HG03439 (cell line): ENCODE measurements around the gene LMTK2.
"Not testable (repeated sequence)": the region's sequence is repeated elsewhere in the genome, so short reads cannot be mapped to it uniquely, and the experiment has no call there.

Experiments used
- ATAC-seq: cut with Tn5 transposase; IDR thresholded peaks from one replicate; pipeline ENCODE4 v1.9.1; 2021; ENCODE audit warnings: mild to moderate bottlenecking, moderate library complexity; ENCODE audit not compliant: unreplicated experiment

The LMTK2 gene

DNA sequence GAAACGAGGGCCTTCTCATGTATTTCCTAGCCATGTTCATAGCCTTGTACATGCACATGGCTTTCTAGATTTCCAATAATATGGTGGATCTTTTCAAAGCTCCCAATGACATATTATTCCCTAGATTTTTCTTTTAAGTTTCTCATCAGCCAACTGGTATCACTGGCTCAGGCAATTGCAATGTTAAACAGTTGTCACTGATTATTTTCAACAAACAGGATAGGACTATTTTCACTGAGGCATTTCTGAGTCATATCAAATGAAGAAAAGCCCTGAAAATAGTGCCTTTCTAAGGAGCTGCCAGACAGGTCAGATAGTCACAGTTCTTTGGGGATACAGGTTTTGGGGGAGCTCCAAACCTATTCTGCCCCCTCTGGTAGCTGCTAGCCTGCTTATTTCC is 4.5 kb upstream of the LMTK2 start:
- no peak for ATAC-seq

DNA sequence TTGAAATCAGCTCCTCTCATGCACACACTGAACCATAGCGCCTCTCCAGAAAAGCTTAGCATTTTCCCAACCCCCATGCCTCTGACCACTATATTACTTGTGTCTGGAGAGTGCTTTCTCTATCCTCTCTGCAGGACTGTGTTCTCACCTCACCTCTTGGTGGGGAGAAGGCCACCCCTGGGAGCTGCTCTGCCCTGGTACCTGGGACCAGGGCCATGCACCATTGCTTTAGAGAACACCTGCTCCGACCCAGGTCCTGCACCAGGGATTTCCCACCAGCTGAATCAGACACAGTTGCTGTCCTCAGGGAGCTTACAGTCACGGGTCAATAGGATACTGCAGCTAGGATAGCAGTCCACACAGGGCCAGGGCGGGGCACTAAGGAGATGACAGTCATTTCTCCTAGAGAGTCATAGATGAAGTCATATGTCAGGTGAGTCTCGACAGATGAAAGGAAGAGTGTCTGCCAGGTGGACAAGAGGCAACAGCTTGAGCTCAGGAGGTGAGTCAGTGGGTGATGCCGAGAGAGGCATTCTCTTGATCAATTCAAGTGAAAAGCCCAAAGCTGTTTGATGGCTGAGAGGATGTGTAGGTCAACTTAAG is 619 bp upstream of the LMTK2 start:
- peak; percentile 12 for ATAC-seq

DNA sequence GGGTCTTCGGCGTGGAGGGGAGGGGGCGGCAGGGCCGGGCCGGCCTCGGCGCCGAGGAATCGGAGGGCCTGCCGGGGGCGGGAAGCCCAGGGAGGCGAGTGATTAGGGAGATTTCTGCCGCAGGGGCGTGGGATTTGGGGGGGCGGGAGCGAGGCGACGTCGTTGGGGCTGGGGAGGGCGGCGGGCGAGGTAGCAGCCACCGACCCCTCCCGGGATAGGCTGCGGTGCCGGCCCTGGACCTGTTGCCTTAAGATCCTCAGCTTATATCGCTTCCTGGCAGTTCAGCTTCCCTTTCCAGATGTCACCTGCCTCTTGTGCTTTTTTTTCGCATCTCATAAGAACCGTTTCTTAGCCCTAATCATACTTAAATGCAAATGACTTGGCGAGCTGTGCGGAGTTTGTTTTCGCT is 655 bp downstream of the LMTK2 start:
- ATAC-seq: no peak

DNA sequence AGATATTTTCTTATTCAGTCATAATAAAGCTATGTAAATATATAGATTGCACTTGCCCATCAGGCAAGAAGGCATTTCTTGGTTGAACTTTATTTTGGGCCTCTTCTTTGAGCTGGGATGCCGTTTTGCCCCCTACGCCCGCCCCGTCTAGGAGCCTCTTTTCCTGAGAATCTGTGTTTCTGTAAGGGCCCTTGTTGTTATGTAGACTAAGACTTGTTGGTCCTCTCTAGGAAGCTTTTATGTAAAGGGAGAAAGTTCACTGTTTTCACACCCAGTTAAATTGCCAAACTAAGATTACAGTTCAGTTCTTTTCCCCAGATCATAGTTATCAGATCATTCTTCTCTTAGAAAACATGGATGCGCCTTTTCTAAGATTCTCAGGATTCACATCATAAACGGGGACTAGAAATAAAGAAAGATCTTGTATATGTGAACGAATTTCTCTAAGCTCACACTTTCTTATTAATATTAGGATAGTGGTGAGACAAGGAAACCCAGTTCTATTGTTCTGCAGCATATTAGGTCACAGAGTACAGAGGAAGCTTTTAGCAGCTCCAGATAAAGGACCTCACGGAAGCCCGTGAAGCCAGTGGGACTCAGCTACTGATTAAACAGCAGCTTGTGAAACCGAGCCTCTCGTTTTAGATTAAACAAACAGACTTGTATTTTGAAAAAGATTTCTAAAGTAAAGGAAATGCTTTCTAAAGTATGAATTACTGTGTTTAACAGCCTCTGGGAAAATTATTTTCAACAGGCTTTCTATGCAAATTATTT is 3.8 kb downstream of the LMTK2 start:
- no peak for ATAC-seq

DNA sequence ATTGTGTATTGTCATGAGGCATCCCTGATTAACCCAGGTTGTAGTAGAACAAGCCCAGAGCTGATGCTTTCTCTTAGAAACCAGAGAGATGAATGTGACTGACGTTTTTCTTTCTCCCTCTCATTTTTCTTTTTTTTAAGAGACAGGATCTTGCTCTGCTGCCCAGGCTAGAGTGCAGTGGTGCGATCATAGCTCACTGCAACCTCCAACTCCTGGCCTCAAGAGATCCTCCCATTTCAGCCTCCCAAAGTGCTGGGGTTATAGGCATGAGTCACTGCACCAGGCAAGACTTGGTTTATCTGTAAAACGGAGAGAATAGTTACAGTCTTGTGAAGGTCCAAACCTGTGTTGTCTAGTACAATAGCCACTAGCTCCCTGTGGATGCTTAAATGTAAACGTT is 5.4 kb downstream of the LMTK2 start:
- no peak for ATAC-seq

DNA sequence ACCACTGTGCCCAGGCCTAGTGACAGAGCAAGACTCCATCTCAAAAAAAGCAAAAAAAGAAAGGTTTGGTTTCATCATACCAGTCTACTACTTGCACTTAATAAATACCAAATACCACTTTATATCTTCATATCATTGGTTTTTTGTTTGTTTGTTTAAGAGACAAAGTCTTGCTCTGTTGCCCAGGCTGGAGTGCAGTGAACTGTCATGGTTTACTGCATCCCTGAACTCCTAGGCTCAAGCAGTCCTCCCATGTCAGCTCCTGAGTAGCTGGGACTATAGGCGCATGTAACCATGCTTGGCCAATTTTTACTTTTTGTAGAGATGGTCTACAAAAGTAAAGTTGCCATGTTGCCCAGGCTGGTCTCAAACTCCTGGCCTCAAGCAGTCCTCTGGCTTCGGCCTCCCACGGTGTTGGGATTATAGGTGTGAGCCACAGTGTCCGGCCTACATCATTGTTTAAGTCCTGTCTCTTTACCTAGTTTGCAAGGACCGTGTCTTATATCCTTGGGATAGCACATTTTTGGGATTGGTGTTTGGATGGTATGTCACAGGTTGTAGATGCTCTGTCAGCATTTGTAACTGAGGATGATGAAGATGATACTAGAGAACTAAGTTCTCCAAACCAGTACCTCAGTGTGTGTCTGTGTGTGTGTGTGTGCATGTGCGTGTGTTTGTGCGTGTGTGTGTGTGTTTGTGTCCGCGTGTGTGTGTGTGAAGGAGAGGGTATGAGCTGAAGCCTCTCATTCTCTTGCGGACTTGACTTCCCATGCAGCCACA is 9.3 kb downstream of the LMTK2 start:
- no peak for ATAC-seq

DNA sequence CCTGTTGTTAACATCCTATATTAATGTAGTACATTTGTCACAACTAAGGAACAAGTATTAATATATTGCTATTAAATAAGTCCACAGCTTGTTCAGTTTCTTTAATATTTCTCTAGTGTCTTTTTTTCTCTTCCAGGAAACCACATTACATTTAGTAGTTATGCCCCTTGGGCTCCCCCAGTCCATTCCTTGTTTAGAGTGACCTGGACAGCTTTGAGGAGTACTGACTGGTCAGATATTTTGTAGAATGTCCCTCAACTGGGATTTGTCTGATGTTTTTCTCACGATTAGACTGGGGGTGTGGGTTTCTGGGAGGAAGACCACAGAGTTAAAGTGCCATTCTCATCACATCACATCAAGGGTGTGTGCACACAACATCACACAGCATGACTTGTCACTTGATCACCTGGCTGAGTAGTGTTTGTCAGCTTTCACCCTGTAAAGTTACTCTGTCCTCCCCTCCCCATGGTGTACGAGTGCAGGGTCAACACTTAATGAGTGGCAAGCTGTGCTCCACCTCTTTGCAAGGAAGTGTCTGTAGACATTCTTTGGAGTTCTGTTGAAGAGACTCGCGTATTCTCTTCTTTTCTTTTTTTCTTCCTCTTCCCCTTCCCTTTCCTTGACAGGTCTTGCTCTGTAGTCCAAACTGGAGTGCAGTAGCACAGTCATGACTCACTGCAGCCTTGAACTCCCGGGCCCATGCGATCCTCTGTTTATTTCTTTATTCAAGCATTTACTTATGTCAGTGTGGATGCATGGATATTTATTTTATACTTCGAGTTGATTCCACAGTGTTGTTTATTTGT is 10.2 kb downstream of the LMTK2 start:
- ATAC-seq: no peak

DNA sequence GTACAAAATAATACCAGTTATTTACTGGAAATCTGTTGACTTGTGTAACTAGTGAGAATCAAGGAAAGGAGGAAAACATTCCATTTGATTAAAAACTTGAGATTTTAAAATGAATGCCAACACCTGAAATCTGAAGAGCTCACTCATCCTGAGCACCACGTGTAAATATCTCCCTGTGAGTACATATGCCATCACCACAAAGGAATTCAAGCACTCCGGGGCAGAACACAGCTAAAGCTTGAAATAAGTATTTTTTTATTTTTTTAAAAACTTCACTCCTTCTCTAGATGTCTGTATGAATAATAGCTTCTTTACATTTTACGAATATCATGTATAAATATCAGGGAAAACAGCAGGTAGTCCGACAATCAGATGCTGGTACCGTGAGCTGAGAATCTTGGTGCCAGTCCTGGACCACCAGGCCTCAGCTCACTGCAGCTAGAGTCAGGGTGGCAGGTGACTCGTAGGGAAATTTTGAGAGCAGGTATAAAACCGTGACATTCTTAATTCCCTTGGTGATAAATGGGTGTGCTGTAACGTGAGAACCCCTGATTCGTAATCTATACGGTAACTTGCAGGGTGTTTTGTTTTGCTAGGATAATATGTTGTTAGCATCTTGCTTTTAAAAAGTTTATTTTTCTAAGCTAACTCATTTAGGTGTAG is 12.7 kb downstream of the LMTK2 start:
- ATAC-seq: no peak

DNA sequence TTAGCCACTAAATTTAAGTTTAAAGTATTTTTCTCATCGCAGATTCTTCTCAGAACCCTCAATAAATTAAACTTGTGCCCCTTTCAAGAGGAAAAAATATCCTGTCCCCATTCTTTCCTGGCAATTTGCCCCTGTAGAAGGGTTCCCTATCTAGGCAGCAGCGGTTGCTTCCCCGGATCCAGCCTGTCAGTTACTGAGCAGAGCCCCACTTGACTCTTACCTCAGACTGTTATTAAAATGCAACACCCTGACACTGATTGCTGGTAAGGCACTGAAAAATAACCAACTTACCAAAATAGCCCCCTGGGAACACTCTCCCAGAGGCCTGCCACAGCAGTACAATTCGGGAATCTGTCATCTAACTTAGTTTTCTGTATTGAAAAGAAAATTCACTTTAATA is 13.9 kb downstream of the LMTK2 start:
- no peak for ATAC-seq

DNA sequence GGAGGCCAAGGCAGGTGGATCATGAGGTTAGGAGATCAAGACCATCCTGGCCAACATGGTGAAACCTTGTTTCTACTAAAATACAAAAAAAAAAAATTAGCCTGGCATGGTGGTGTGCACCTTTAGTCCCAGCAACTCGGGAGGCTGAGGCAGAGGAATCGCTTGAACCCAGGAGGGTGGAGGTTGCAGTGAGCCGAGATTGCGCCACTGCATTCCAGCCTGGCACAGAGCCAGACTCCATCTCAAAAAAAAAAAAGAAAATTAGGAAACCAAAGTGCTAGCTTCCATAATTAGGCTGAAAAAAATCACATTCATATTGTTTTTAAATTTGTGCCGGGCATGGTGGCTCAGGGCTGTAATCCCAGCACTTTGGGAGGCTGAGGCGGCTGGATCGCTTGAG is 14.7 kb downstream of the LMTK2 start:
- not testable (repeated sequence) for ATAC-seq

DNA sequence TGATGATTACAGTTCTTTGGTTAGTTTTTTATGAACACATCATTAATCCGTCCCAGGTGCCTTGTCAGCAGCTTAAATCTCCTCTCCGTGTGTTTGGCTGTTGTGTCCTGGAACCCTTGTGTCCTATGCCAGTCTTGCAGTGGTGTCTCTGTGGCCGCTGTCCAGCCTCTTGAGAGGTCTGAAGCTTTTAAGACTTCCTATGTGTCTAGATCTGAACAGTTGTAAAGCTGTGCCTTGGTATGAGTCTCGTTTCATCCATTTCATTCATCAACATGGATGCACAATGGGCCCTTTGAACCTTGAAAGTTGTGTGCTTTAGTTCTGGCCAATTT is 16.7 kb downstream of the LMTK2 start:
- ATAC-seq: no peak

DNA sequence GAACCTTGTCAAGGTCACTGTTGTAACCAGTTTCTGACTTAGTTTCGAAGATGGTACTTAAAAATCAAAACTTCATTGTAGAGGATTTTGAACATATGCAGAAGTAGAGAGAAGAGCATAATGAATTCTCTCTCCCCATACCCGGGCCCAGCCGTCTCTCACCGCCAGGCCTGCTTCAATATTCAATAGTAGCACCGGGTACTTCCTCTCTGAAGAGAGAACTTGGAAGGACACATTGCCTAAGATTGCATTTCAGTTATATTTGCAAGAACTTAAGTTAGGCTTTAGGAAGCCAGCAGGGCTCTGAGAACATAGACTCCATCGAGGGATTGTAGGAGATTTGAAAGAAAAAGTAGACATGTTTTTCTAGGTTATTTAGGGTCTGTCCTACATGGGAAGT is 19.1 kb downstream of the LMTK2 start:
- ATAC-seq: no peak

DNA sequence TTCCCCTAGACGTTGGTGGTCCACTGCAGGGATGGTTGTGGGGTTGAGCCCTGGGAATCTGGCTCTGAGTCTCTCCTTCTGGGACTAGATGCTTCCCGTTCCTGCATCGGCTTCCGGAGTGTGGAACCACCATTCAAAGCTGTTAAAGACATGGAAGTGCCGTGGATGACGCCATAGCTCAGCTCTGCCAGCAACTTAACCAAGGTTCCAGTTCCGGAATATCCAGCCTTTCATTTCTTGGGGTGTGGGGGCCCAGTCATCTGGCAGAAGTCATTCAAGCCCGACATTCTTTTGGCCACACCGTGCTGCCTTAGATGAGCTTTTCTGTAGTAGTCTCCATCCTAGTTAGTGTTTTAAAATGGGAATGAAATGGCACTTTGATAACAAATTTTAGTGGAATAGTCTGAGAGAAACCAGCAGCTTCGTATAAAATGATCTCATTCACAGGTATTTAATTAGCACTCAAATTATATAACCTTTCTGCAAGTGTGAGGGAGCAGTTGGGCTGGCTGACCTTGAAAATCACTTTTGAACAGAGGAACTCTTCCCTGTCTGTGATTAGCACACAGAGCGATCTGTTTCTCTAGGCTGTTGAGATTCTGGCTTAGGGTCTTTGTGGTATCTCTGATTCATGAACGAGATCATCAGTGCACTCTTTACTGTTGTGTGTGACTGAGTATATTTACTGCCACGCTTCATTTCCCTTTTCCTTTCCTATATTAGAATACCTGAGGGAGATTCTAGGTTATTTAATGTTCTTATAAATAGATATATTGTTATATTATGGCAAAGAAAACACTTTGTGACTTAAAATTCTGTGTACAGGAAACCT is 19.9 kb downstream of the LMTK2 start:
- no peak for ATAC-seq

DNA sequence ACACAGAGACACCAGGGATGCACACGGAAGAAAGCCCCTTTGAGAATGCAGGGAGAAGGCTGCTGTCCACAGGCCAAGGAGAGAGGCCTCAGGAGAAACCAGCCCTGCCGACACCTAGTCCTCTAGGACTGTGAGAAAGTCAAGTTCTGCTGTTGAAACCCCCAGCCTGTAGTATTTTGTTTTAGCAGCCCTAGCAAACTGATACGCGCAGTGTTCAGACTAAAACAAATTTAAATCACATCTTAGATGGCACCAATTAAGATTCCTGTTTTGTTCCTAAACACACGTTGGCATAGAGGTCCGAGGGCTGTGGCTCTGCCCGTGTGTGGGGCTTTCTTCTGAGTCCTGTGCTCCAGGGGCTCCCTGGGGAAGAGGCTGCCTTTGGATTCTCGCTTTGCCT is 21.7 kb downstream of the LMTK2 start:
- no peak for ATAC-seq

DNA sequence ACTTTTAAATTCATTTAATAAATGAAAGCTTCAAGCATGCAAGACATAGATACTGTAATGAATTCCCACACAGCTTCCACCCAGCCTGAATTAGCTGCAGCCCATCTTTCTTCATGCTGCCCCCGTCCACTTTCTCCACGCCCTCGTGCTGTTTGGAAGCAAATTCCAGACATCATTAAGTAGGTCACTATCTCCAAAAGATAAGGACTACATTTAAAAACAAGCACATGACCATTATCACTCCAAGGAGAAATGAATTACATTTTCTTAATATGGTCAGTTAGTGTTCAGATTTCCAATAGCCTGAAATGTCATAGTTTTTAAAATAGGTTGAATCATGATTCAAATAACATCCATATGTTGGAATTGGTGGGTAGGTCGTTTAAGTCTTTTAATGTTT is 24.3 kb downstream of the LMTK2 start:
- no peak for ATAC-seq

DNA sequence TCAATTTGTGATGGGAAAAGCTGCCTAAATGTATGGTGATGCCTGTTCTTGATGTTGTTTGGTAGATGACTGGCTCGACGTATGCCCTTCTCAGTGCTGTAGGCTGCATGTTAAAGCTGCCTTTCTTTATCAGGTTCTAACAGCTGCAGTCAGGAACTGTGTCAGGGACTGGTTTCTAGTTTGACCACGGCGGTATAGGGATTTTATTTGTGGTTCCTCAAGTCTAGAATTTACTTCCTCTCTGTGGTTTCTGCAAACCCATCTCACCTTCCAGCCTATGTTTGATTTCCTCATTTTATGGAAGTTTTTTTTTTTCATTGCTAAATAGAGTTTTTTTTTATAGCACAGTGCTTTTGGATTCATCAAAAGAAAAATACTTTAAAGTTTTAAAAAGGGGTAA is 26.5 kb downstream of the LMTK2 start:
- ATAC-seq: peak; percentile 83

DNA sequence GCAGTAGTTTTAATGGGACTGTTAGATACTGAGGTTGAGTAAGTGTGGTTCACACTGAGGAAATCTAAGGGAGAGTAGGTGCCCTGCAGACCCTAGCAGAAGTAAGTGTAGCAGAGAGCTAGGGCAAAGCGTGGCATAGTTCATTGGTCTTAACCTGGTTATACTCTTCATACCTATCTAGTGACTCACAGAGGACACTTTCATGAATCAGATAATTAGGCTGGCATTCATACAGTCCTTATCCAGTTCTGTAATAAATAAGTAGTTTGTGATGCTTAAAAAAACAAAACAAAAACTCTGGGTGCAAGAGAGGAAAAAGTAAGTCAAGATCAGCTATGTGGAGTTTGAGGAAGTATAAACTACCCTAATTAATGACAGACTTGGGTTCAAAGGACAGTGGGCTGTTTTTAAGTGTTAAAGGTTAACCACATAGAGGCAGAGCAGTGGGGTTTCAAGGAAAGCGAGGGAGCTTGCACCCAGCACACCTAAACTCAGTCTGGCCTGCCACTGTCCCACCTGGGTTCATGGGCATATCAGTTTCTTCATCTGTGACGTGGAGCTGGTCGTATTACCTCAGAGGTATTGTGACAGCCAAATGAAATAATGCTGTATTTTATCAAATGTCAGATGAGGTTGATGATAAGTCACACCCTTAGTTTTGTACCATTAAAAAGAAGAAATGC is 27.1 kb downstream of the LMTK2 start:
- ATAC-seq: peak; percentile 11

DNA sequence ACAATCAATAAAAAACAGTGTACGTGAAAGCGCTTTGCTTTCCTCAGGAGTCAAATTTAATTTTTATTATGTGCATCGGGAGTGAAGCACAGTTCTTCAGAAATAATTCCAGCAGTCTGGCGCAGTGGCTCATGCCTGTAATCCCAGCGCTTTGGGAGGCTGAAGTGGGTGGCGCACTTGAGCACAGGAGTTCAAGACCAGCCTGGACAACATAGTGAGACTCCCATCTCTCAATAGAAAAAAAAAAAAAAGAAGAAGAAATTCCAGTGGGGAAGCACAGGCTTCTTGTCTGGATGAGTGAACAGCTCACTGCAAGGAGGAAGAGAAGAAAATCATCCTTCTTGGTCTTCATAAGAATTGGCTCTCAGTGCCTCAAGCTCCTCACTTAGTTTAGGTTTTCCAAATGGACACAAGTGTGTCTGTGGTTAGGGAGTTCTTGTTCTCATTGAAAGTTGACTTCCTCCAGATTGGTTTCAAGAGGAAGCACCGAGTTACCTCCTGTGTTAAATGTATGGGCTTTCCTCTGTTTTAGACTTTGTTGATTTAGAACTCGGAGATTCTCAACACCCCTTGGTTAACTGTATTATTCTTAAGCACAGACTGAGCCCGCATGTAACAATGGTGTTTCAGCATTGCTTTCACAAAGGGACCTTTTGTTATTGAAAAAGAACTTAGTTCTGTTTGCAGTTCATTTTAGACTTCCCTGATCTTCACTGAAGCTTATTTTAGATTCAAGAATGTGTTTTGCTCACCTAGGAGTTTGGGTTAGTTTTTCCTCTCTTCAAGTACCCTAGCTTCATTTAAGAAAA is 28.0 kb downstream of the LMTK2 start:
- ATAC-seq: no peak

DNA sequence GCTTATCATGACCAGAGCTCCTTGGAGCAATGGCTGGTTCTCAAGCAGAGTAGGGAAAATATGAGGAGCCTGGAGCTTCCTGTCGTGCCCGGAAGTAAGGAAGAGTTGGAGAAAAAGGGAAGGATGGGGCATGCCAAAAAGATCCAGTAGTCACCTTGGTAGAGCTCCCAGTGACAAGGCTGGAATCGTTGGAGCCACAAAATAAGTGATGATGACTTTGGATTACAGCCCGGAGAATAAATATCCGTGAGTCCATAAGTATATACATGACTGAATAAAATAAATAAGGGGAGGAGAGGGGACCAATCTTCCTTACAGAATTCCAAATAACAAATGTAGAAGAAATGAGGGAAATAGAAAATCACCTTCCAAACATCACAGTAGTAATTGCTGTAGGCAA is 29.3 kb downstream of the LMTK2 start:
- no peak for ATAC-seq
